Liver (tissue), 9 donors: ENCODE data around the gene IL26. TPM values are rescaled to one million over a fixed set of nuclear protein-coding genes. Genes with fewer than 3 reads are reported as not detected.

ENCODE experiments used
- DNase-seq: peaks from one replicate; pipeline ENCODE4 v3.0.0-alpha.2; 2017; ENCODE audit warnings: low spot score
- H3K27ac ChIP-seq, 2 donors: one replicate each; pipeline ENCODE4 v1.7.0; 2013; ENCODE audit warnings: inconsistent platforms in 2 of 2, low read length in 2 of 2, control low read depth in 1 of 2, low read depth in 1 of 2, mild to moderate bottlenecking in 1 of 2
- H3K27me3 ChIP-seq, 4 donors: one replicate each; pipeline versions ENCODE4 v1.6.1 to v1.7.0; 2013; ENCODE audit warnings: low read length in 3 of 4, inconsistent platforms in 1 of 4, mild to moderate bottlenecking in 1 of 4, moderate library complexity in 1 of 4; ENCODE audit not compliant: control insufficient read depth in 4 of 4, insufficient read depth in 4 of 4
- H3K36me3 ChIP-seq, 4 donors: one replicate each; pipeline versions ENCODE4 v1.6.1 to v1.7.0; 2013; ENCODE audit warnings: low read length in 3 of 4, mild to moderate bottlenecking in 3 of 4, low read depth in 1 of 4, moderate library complexity in 1 of 4; ENCODE audit not compliant: control insufficient read depth in 4 of 4, insufficient read depth in 3 of 4
- H3K4me1 ChIP-seq, 4 donors: one replicate each; pipeline versions ENCODE4 v1.6.1 to v1.7.0; 2013; ENCODE audit warnings: low read length in 3 of 4, mild to moderate bottlenecking in 3 of 4, moderate library complexity in 1 of 4; ENCODE audit not compliant: control insufficient read depth in 4 of 4, insufficient read depth in 4 of 4
- H3K4me3 ChIP-seq, 3 donors: one replicate each; pipeline versions ENCODE4 v1.6.1 to v1.7.0; 2013; ENCODE audit warnings: low read length in 3 of 3, control low read depth in 1 of 3, low read depth in 1 of 3, mild to moderate bottlenecking in 1 of 3
- H3K9ac ChIP-seq, 2 donors: one replicate each; pipeline ENCODE4 v1.7.0; 2013; ENCODE audit warnings: low read length in 2 of 2, mild to moderate bottlenecking in 2 of 2, moderate library complexity in 2 of 2, control low read depth in 1 of 2, low read depth in 1 of 2
- H3K9me3 ChIP-seq, 4 donors: one replicate each; pipeline versions ENCODE4 v1.6.1 to v1.7.0; 2013; ENCODE audit warnings: low read length in 3 of 4; ENCODE audit not compliant: control insufficient read depth in 4 of 4
- FOXA2 ChIP-seq: IDR thresholded peaks from 2 replicates; pipeline ENCODE4 v1.6.1; 2016; ENCODE audit warnings: antibody characterized with exemption
- GABPA ChIP-seq, 2 donors: IDR thresholded peaks in 1 of 2; conservative IDR thresholded peaks in 1 of 2; 2 replicates each; pipeline ENCODE4 v1.6.1; 2016; ENCODE audit warnings: antibody characterized with exemption in 2 of 2, mild to moderate bottlenecking in 1 of 2, moderate library complexity in 1 of 2
- HNF4A ChIP-seq, 2 donors: conservative IDR thresholded peaks; 2 replicates each; pipeline ENCODE4 v1.6.1; 2016; ENCODE audit warnings: antibody characterized with exemption in 2 of 2, mild to moderate bottlenecking in 2 of 2
- HNF4G ChIP-seq: IDR thresholded peaks from 2 replicates; pipeline ENCODE4 v1.6.1; 2016; ENCODE audit warnings: antibody characterized with exemption
- JUND ChIP-seq, 2 donors: IDR thresholded peaks; 2 replicates each; pipeline ENCODE4 v1.6.1; 2016; ENCODE audit warnings: antibody characterized with exemption in 2 of 2
- NR2F2 ChIP-seq: IDR thresholded peaks from 2 replicates; pipeline ENCODE4 v1.6.1; 2016; ENCODE audit warnings: antibody characterized with exemption
- RAD21 ChIP-seq, 2 donors: IDR thresholded peaks; 2 replicates each; pipeline ENCODE4 v1.6.1; 2016; ENCODE audit warnings: antibody characterized with exemption in 2 of 2, mild to moderate bottlenecking in 2 of 2
- REST ChIP-seq: IDR thresholded peaks from 2 replicates; pipeline ENCODE4 v1.6.1; 2016; ENCODE audit warnings: antibody characterized with exemption, mild to moderate bottlenecking
- RXRA ChIP-seq, 2 donors: IDR thresholded peaks; 2 replicates each; pipeline ENCODE4 v1.6.1; 2017 to 2018; ENCODE audit warnings: antibody characterized with exemption in 2 of 2, mild to moderate bottlenecking in 1 of 2
- SP1 ChIP-seq: IDR thresholded peaks from 2 replicates; pipeline ENCODE4 v1.6.1; 2018; ENCODE audit warnings: antibody characterized with exemption, mild to moderate bottlenecking
- TAF1 ChIP-seq: conservative IDR thresholded peaks from 2 replicates; pipeline ENCODE4 v1.6.1; 2016; ENCODE audit warnings: antibody characterized with exemption, mild to moderate bottlenecking
- WGBS: extraction: QIAGEN DNeasy Blood & Tissue Kit; methylation state at CpG from one replicate; pipeline ENCODE4 v1.1.7; 2013; 5-methylcytosine and 5-hydroxymethylcytosine counted together
- polyA plus RNA-seq, 2 donors: library from polyadenylated mRNA; stranded (reverse) in 1 of 2; unstranded in 1 of 2; fragments of 200-250 nt in 1 of 2; fragments of >200 nt in 1 of 2; fragmentation: Nextera tagmentation in 1 of 2; extraction: Ambion mirVana in 1 of 2; gene quantifications; one replicate each; pipeline versions ENCODE4 v1.2.1 to v1.2.3, GENCODE V29; 2013 to 2015
- total RNA-seq, 2 donors: library from RNA; depleted of rRNA; stranded (reverse); fragments of >200 nt; gene quantifications; one replicate each; pipeline ENCODE4 v1.2.3, GENCODE V29; 2014
- TF ChIP-seq, protein P1 (sequence below): IDR thresholded peaks from 2 replicates; pipeline ENCODE4 v1.6.1; 2016; ENCODE audit warnings: antibody characterized with exemption
- TF ChIP-seq, protein P2 (sequence below): IDR thresholded peaks from 2 replicates; pipeline ENCODE4 v1.6.1; 2016; ENCODE audit warnings: antibody characterized with exemption
- TF ChIP-seq, protein P3 (sequence below): fragments of 150-350 bp; IDR thresholded peaks from 2 replicates; pipeline ENCODE4 v1.5.1; 2017; ENCODE audit warnings: improper control_type of control experiment, low read depth, low read length; ENCODE audit not compliant: missing input control
- donor health status: healthy.
- donor health status: healthy.
- donor health status: healthy.
- donor health status: healthy.
- donor health status: healthy.

IL26 gene
- total and polyA plus RNA-seq, 4 donors, result not detected

DNA sequence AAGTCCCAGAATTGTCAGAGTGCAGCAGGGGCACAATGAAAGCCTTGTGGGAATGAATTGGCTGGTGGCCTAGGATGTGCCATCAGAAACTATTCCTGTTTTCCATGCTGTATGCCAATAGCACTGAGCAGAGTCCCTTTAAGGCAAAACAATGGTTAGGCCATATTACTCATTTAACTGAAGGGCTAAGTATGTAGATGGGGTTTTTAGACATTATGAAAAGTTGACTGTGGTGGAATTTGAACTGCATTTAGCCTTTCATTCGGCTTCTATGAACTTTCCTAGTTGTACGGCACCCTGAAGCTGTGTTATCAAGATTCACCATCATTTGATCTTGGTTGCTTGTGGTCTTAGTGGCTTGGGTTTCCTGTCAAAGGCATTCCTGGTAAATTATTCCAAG, 24.8 kb downstream of the IL26 start (continued):
- no peak for TF ChIP-seq REST

DNA sequence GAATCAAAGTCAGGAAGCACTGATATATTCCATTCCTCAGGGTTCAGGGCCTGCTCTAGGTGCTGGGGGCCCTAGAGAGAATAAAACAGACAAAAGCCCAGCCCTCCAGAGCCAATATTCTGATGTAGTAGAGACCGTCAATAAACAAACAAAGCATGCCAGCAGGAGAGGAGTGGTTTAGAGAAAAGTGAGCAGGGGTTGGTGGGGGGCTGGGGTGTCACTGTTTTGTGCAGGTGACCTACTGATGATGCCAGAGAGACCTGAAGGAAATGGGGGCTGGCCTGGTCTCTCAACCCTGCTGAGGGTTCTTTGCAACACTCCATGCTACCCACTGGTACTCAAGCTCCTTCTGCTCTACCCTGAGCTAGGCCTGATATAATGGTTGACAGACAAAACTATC, 26.5 kb downstream of the IL26 start:
- H3K4me3 ChIP-seq, result no peak overlapping the region
- no peak for DNase-seq
- H3K9me3 ChIP-seq, result no peaks in the 10 kb centered on the region
- no peaks in the 10 kb centered on the region for H3K4me1 ChIP-seq
- no peak for TF ChIP-seq HNF4G
- no peak overlapping the region for H3K9ac ChIP-seq
- 91% methylated on average over 1 of the region's 1 CpG for WGBS
- no peak overlapping the region for H3K27ac ChIP-seq
- peaks cover 0 to 2% (median 0%) of the 10 kb centered on the region in 4 donors for H3K27me3 ChIP-seq
- no peaks in the 10 kb centered on the region for H3K36me3 ChIP-seq

DNA sequence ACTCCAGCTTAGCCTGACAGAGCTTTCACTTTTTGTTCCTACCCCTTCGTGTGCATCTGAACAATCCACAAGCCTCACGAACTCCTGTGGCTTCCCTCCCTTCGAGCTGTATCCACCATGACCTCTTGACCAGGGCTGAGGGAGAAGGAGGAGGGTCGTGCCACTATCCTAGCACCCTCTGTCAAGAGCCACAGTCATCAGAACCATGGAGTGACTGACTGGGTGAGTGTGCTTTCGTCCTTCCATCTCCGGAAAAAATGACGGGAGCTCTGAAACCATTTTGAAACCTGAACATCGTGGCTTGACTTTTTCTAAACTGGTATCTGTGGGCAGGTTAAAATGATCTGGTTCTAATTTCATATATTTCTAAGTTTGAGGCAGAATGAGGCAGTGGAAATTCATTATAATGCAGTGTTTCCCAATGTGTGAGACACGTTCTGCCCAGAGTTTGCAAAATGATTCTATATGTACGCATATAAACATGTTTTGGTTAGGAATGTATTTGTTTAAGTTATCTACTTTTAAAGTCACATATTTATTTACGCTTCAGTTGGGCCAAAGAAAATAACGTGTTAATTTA, 27.0 kb downstream of the IL26 start:
- H3K36me3 ChIP-seq, result no peaks in the 10 kb centered on the region
- DNase-seq, result no peak
- H3K27me3 ChIP-seq, result peaks cover 0 to 2% (median 0%) of the 10 kb centered on the region in 4 donors
- 77% methylated on average over 12 of the region's 12 CpGs for WGBS
- H3K27ac ChIP-seq, result no peak overlapping the region
- TF ChIP-seq TAF1, result no peak
- no peak for TF ChIP-seq SP1
- TF ChIP-seq RAD21 (IDR thresholded peaks at IDR 0.05), result no peak
- no peak for TF ChIP-seq HNF4A (conservative IDR thresholded peaks at IDR 0.05)
- TF ChIP-seq, protein P1, sequence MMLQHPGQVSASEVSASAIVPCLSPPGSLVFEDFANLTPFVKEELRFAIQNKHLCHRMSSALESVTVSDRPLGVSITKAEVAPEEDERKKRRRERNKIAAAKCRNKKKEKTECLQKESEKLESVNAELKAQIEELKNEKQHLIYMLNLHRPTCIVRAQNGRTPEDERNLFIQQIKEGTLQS, result no peak
- no peak for TF ChIP-seq RXRA (IDR thresholded peaks at IDR 0.05)
- no peak for TF ChIP-seq FOXA2
- TF ChIP-seq, protein P2, sequence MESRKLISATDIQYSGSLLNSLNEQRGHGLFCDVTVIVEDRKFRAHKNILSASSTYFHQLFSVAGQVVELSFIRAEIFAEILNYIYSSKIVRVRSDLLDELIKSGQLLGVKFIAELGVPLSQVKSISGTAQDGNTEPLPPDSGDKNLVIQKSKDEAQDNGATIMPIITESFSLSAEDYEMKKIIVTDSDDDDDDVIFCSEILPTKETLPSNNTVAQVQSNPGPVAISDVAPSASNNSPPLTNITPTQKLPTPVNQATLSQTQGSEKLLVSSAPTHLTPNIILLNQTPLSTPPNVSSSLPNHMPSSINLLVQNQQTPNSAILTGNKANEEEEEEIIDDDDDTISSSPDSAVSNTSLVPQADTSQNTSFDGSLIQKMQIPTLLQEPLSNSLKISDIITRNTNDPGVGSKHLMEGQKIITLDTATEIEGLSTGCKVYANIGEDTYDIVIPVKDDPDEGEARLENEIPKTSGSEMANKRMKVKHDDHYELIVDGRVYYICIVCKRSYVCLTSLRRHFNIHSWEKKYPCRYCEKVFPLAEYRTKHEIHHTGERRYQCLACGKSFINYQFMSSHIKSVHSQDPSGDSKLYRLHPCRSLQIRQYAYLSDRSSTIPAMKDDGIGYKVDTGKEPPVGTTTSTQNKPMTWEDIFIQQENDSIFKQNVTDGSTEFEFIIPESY, result no peak
- TF ChIP-seq GABPA (IDR thresholded peaks at IDR 0.05 in 1 of 2, conservative IDR thresholded peaks at IDR 0.05 in 1 of 2), result no peak
- TF ChIP-seq JUND (IDR thresholded peaks at IDR 0.05), result no peak
- TF ChIP-seq, protein P3, sequence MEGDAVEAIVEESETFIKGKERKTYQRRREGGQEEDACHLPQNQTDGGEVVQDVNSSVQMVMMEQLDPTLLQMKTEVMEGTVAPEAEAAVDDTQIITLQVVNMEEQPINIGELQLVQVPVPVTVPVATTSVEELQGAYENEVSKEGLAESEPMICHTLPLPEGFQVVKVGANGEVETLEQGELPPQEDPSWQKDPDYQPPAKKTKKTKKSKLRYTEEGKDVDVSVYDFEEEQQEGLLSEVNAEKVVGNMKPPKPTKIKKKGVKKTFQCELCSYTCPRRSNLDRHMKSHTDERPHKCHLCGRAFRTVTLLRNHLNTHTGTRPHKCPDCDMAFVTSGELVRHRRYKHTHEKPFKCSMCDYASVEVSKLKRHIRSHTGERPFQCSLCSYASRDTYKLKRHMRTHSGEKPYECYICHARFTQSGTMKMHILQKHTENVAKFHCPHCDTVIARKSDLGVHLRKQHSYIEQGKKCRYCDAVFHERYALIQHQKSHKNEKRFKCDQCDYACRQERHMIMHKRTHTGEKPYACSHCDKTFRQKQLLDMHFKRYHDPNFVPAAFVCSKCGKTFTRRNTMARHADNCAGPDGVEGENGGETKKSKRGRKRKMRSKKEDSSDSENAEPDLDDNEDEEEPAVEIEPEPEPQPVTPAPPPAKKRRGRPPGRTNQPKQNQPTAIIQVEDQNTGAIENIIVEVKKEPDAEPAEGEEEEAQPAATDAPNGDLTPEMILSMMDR, result no peak
- TF ChIP-seq NR2F2, result no peak
- TF ChIP-seq REST, result no peak
- H3K4me3 ChIP-seq, result no peak overlapping the region
- H3K9ac ChIP-seq, result no peak overlapping the region
- no peaks in the 10 kb centered on the region for H3K4me1 ChIP-seq
- H3K9me3 ChIP-seq, result no peaks in the 10 kb centered on the region
